Measurements from ENCODE around the gene TINAGL1. TPM values are rescaled to one million over a fixed set of nuclear protein-coding genes. Genes with fewer than 3 reads are reported as not detected.

Gene TINAGL1, protein sequence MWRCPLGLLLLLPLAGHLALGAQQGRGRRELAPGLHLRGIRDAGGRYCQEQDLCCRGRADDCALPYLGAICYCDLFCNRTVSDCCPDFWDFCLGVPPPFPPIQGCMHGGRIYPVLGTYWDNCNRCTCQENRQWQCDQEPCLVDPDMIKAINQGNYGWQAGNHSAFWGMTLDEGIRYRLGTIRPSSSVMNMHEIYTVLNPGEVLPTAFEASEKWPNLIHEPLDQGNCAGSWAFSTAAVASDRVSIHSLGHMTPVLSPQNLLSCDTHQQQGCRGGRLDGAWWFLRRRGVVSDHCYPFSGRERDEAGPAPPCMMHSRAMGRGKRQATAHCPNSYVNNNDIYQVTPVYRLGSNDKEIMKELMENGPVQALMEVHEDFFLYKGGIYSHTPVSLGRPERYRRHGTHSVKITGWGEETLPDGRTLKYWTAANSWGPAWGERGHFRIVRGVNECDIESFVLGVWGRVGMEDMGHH
- total RNA-seq, result not detected in 2 replicates

DNA sequence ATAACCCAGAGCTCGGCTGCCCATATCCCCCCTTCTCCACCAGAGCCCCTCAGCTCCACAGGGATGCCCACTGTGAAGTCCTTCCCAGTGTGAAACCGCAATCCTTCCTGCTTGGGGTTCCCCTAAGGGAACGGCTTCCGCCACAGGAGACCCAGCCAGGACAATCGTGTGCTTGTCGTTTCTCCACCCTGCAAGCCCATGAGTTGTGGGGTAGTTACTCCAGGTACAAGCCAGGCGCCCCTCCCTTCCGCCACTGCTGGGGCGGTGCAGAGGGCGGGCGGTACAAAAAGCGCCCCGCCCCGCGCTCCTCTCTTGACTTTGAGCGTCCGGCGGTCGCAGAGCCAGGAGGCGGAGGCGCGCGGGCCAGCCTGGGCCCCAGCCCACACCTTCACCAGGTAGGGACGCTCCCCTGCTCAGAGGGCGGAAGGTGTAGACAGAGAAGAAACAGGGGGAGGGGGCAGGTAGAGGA lies at the start of gene TINAGL1:
TINAGL1 (plus strand) TSS at position 315 of the 469 bp plus-strand sequence. CDS start 634 bp downstream, outside the sequence.
- H3K27me3 Mint-ChIP-seq (ENCODE audit: low read depth), result peaks cover 7% of the 10 kb centered on the region
- no peak within 1 kb of the TSS for H3K4me3 Mint-ChIP-seq (ENCODE audit: low read depth)
- no peak within 1 kb of the TSS for H3K27ac Mint-ChIP-seq
- H3K4me1 Mint-ChIP-seq (ENCODE audit: low read depth), result peaks cover 4% of the 10 kb centered on the region
- no peaks in the 10 kb centered on the region for H3K36me3 Mint-ChIP-seq (ENCODE audit: low read depth)
- no peaks in the 10 kb centered on the region for H3K9me3 Mint-ChIP-seq
- intact Hi-C loops (cut with micrococcal nuclease), result no loop called here
- DNase-seq (ENCODE audit: low spot score), result no peak

DNA sequence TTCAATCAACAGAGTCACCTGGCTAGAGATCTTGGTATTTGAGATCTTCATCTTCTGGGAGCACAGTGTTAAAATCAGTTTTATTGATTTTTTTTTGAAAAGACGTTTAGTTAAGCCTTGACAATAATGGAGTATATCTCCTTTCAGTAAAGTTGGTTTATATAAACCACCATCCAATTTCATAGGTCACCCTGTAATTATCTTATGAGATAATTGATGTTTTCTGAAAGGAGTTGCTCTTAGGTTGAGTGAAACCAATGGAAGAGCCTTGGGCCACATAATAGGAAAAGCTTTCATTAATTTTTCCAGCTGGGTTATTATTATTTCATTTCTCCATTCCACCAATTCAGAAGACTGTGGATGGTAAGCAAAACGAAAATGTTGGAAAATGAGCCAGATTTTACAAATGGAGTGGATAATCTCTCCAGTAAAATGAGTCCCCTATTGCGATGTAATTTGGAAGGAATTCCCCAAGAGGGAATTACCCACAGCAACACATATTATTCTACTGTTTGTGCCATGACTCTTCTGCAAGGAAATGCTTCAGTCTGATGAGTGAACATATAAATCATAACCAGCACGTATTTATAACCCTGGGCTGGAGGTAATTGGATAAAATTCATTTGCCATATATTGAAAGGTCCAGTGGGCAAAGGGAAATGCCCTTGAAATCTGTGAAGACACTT lies 46.2 kb upstream of the TINAGL1 start:
- no peaks in the 10 kb centered on the region for H3K36me3 Mint-ChIP-seq (ENCODE audit: low read depth)
- peaks cover 26% of the 10 kb centered on the region for H3K27me3 Mint-ChIP-seq (ENCODE audit: low read depth)
- intact Hi-C loops (cut with micrococcal nuclease), result no loop called here
- H3K9me3 Mint-ChIP-seq, result no peaks in the 10 kb centered on the region
- DNase-seq (ENCODE audit: low spot score), result no peak
- no peak overlapping the region for H3K27ac Mint-ChIP-seq
- no peak overlapping the region for H3K4me3 Mint-ChIP-seq (ENCODE audit: low read depth)
- no peaks in the 10 kb centered on the region for H3K4me1 Mint-ChIP-seq (ENCODE audit: low read depth)

DNA sequence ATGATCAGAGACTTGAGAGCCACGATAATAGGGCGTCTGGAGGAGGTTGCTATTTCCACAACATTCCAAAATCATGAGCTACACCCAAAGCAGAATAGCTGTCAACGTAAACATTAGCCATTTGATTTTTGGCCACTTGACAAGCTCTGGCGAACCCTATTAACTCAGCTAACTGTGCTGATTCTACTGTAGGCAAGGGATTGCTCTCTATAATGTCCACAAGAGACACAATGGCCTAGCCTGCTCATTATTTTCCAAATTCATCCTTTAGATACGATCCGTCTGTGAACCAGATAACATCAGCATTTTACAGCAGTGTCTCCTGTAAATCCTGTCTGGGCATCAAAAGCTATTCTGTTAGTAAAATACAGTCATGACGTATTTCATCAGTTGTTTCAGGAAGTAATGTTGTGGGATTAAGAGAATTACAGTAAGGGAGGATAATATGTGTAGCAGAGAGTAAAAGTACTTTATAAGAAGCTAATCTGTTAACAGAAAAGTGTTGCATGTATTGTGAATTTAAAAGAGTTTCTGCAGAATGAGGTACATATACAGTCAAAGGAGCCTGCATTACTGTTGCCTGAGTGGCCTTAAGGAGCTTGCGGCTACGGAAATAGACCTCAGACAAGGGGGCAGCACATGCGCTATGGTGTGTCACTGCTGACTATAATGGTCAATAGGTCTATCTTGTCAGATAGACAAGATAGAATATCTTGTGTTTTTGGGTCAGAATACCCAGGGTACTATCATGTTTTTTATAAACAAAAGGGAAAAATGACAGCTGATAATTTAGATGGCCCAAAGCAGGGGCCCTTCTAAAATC lies 44.9 kb upstream of the TINAGL1 start:
- Mint-ChIP-seq H3K9me3 (no peaks in the 10 kb centered on the region), H3K4me3 (ENCODE audit: low read depth) (no peak overlapping the region), H3K27ac (no peak overlapping the region), H3K4me1 (ENCODE audit: low read depth) (peaks cover 4% of the 10 kb centered on the region), H3K27me3 (ENCODE audit: low read depth) (peaks cover 31% of the 10 kb centered on the region), H3K36me3 (ENCODE audit: low read depth) (no peaks in the 10 kb centered on the region)
- intact Hi-C loops (cut with micrococcal nuclease), result no loop called here
- no peak for DNase-seq (ENCODE audit: low spot score)

DNA sequence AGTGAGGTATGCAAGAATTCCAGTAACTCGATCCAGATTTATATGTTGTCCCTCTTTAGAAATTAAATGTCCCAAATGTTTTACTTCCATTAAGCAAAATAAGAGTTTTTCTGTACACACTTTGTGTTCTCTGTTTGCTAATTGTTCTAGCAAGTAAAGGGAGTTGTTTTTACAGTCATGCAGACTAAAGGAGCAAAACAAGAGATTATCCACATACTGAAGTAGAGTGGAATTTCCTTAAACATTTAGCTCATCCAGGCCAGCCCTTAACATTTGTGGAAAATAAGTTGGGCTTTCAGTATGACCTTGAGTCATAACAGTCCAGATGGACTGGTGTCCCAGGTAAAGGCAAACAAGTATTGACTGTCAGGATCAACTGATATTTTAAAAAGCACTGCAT lies 44.1 kb upstream of the TINAGL1 start:
- Mint-ChIP-seq H3K4me3 (ENCODE audit: low read depth) (no peak overlapping the region), H3K9me3 (no peaks in the 10 kb centered on the region), H3K27me3 (ENCODE audit: low read depth) (peaks cover 31% of the 10 kb centered on the region), H3K36me3 (ENCODE audit: low read depth) (no peaks in the 10 kb centered on the region), H3K4me1 (ENCODE audit: low read depth) (peaks cover 5% of the 10 kb centered on the region), H3K27ac (no peak overlapping the region)
- DNase-seq (ENCODE audit: low spot score), result no peak
- intact Hi-C loops (cut with micrococcal nuclease), result no loop called here

DNA sequence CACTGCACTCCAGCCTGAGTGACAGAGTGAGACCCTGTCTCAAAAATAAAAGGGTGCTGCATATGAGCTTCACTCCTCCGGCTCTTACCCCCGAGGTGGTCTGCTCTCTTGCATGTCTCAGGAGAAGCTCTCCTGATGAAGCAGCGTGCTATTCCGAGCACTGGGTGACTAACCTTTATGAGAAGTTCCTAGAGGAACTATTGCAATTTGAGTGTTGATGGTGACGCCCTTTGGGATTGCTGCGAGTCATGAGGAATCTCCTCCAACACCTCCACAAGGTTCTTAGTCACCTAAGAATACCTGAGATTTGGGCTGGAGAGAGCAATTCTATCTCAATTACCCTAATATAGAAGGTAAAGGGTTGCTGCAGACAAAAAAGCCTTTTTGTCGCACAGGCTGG lies 40.8 kb upstream of the TINAGL1 start:
- peaks cover 24% of the 10 kb centered on the region for H3K27me3 Mint-ChIP-seq (ENCODE audit: low read depth)

DNA sequence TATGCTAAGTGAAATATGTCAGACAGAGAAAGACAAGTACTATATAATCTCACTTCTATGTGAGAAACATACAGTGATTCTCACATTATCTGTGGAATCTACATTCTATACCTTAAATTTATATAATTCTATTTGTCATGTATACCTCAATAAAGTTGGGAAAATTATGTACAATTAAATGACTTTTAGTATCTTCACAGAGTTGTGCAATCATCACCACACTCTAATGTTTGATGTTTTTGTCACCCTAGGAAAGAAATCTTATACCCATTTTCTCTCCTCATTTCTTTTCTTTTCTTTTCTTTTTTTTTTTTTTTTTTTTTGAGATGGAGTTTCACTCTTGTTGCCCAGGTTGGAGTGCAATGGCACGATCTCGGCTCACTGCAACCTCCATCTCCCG lies 37.0 kb upstream of the TINAGL1 start:
- H3K4me3 Mint-ChIP-seq (ENCODE audit: low read depth), result no peak overlapping the region
- intact Hi-C loops (cut with micrococcal nuclease), result no loop called here
- no peak for DNase-seq (ENCODE audit: low spot score)
- H3K4me1 Mint-ChIP-seq (ENCODE audit: low read depth), result peaks cover 5% of the 10 kb centered on the region
- H3K27ac Mint-ChIP-seq, result no peak overlapping the region
- no peaks in the 10 kb centered on the region for H3K36me3 Mint-ChIP-seq (ENCODE audit: low read depth)
- H3K27me3 Mint-ChIP-seq (ENCODE audit: low read depth), result peaks cover 9% of the 10 kb centered on the region
- no peaks in the 10 kb centered on the region for H3K9me3 Mint-ChIP-seq

More for the DNA sequence above, 40.8 kb upstream of the TINAGL1 start:
- H3K4me3 Mint-ChIP-seq (ENCODE audit: low read depth), result no peak overlapping the region
- no peaks in the 10 kb centered on the region for H3K9me3 Mint-ChIP-seq
- no peak for DNase-seq (ENCODE audit: low spot score)
- H3K27ac Mint-ChIP-seq, result no peak overlapping the region
- H3K36me3 Mint-ChIP-seq (ENCODE audit: low read depth), result no peaks in the 10 kb centered on the region
- peaks cover 5% of the 10 kb centered on the region for H3K4me1 Mint-ChIP-seq (ENCODE audit: low read depth)
- intact Hi-C loops (cut with micrococcal nuclease), result no loop called here

DNA sequence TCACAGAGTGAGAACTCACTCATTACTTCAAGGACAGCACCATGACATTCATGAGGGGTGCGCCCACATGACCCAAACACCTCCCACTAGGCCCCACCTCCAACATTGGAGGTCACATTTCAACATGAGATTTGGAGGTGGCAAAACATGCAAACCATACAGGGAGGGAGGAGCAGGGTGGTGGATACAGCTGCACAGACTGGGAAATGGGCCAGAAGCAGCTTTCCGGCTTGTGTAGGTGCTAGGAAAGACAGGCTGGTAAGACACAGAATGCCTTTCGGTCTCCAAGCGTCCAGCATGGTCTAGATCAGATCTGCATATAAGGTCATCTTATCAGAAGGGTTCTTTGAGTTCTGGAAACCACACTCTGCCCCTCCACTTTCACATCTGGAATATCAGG lies 35.1 kb upstream of the TINAGL1 start:
- Mint-ChIP-seq H3K36me3 (ENCODE audit: low read depth) (no peaks in the 10 kb centered on the region), H3K27ac (no peak overlapping the region)

DNA sequence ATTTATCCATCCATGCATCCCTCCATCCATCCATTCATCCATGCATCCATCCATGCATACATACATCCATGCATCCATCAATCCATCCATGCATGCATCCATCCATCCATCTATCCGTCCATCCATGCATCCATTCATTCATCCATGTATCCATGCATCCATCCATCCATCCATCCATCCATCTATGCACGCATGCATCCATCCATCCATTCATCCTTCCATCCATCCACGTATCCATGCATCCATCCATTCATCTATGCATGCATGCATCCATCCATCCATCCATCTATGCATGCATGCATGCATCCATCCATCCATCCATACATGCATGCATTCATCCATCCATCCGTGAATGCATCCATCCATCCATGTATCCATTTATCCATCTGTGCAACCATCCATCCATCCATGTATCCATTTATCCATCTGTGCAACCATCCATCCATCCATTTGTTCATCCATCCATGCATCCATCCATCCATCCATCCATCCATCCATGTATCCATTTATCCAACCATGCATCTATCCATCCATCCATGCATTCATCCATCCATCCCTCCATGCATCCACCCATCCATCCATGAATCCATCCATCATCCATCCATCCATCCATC lies 30.3 kb upstream of the TINAGL1 start:
- no peaks in the 10 kb centered on the region for H3K9me3 Mint-ChIP-seq
- H3K4me3 Mint-ChIP-seq (ENCODE audit: low read depth), result no peak overlapping the region
- no peak overlapping the region for H3K27ac Mint-ChIP-seq
- no peak for DNase-seq (ENCODE audit: low spot score)
- peaks cover 3% of the 10 kb centered on the region for H3K27me3 Mint-ChIP-seq (ENCODE audit: low read depth)
- intact Hi-C loops (cut with micrococcal nuclease), result no loop called here
- no peaks in the 10 kb centered on the region for H3K36me3 Mint-ChIP-seq (ENCODE audit: low read depth)
- H3K4me1 Mint-ChIP-seq (ENCODE audit: low read depth), result peaks cover 10% of the 10 kb centered on the region

More for the DNA sequence above, 35.1 kb upstream of the TINAGL1 start:
- Mint-ChIP-seq H3K9me3 (no peaks in the 10 kb centered on the region), H3K4me3 (ENCODE audit: low read depth) (no peak overlapping the region), H3K4me1 (ENCODE audit: low read depth) (peaks cover 3% of the 10 kb centered on the region), H3K27me3 (ENCODE audit: low read depth) (peaks cover 3% of the 10 kb centered on the region)
- DNase-seq (ENCODE audit: low spot score), result no peak
- intact Hi-C loops (cut with micrococcal nuclease), result no loop called here

DNA sequence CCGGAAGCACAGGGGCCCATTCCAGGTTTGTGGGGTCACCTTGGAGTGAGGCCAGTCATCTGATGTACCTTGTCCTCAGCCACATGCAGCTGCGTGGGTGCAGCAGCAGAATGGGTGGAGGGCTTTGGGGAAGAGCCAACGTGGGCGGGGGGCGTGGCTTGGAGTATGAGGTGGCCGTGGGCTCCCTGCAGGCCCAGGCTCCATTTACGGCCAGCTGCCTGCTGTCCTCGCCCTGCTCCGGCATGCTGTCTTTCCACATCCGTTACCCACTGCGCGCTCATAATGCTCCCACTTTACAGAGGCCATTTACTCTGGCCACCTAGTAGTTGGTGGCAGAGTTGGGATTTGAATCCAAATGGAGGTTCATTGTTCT lies 27.8 kb upstream of the TINAGL1 start:
- Mint-ChIP-seq H3K9me3 (no peaks in the 10 kb centered on the region), H3K27me3 (ENCODE audit: low read depth) (peaks cover 3% of the 10 kb centered on the region), H3K4me3 (ENCODE audit: low read depth) (no peak overlapping the region), H3K36me3 (ENCODE audit: low read depth) (no peaks in the 10 kb centered on the region), H3K4me1 (ENCODE audit: low read depth) (peaks cover 10% of the 10 kb centered on the region), H3K27ac (no peak overlapping the region)
- no peak for DNase-seq (ENCODE audit: low spot score)
- intact Hi-C loops (cut with micrococcal nuclease), result no loop called here

DNA sequence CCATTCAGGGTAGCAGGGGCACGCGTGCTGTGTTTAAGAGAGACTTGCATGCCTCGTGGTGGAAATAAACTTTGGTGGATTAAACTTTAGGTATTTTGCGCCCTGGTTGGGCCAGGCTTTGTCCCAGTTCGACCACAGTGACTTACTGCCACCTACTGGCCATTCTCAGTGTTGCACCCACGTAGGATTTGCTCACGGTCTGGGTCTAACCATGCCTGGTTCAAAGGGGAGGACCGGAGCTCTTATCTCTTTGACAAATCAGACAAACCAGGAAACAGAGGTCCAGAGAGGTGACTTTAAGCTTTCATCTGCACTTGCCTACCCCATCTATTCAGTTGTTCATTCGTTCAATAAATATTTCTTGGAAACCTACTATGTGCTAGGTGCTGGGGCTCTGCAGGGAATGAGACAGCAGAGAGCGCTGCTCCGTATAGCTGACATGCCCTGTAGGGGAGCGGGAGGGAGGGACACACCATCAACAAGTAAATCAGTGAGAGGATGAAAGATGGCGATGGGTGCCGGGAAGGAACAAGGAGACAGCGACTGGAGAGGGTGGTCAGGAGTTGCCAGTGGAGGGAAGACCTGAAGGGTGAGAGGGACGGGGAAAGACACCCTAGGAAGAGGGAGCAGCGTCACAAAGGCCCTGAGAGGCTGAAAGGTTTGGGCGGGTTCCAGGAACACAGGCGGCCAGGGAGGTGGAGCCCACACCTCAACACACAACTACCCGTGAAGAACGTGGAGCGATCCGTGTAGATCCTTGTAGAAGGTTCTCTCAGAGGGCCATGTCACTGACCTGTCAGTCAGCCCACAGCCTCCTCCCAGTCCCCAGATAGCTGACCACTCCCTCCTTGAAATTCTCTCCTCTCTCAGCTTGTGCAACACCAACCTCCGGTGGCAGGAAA lies 27.2 kb upstream of the TINAGL1 start:
- Mint-ChIP-seq H3K4me3 (ENCODE audit: low read depth) (peak overlapping the region; percentile 40), H3K27me3 (ENCODE audit: low read depth) (peaks cover 7% of the 10 kb centered on the region), H3K27ac (no peak overlapping the region), H3K4me1 (ENCODE audit: low read depth) (peaks cover 10% of the 10 kb centered on the region), H3K36me3 (ENCODE audit: low read depth) (no peaks in the 10 kb centered on the region), H3K9me3 (no peaks in the 10 kb centered on the region)
- intact Hi-C loops (cut with micrococcal nuclease), result loop anchor here (1.0 kb wide), 1 partner anchor 155 kb away; no protein-coding TSS in a partner anchor
- DNase-seq (ENCODE audit: low spot score), result peak; percentile 87

DNA sequence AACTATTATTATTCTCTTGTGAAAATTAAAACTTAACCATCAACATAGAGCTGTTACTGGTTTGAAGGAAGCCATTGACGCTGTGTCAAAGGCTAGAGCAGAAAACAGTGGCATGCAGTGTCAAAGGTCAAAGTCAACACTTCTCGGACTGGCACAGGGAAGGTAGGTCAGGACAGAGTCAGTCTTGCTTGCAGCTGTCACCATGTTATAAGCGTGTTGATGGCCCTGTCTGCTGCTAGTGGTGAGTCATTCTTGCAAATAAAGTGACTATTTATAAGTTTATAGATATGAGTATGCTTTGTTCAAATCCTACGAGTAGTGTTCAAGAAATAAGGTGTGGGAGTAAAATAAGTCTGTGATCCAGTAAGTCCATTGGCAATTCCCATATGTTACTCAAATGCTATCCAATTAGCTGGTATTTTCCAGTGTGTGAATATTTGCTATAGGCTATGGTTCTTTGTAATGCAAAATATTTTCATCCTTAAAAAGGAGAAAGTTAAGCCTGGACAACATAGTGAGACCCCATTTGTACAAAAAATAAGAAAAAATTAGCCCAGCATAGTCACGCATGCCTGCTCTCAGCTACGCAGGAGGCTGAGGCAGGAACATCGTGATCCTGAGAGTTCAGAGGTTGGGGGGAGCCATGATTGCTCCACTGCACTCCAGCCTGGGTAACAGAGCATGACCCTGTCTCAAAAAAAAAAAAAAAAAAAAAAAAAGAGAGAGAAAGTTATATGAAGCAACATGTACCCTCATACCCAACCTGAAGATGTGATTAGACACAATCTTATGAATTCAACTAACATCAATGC lies 26.3 kb upstream of the TINAGL1 start:
- H3K4me1 Mint-ChIP-seq (ENCODE audit: low read depth), result peaks cover 10% of the 10 kb centered on the region
- peak overlapping the region; percentile 40 for H3K4me3 Mint-ChIP-seq (ENCODE audit: low read depth)
- no peak overlapping the region for H3K27ac Mint-ChIP-seq
- intact Hi-C loops (cut with micrococcal nuclease), result loop anchor here (1.0 kb wide), 1 partner anchor 156 kb away; no protein-coding TSS in a partner anchor
- no peaks in the 10 kb centered on the region for H3K36me3 Mint-ChIP-seq (ENCODE audit: low read depth)
- H3K27me3 Mint-ChIP-seq (ENCODE audit: low read depth), result peaks cover 11% of the 10 kb centered on the region
- H3K9me3 Mint-ChIP-seq, result no peaks in the 10 kb centered on the region
- DNase-seq (ENCODE audit: low spot score), result no peak
